GM10266 (cell line): ENCODE measurements around the gene NPLOC4.

Source experiments
- DNase-seq: peaks from one replicate; pipeline ENCODE4 v3.0.0; 2012; ENCODE audit errors: extremely low spot score
- TF ChIP-seq, protein P1 (sequence below): IDR thresholded peaks from 2 replicates; pipeline ENCODE4 v1.5.1; 2012; ENCODE audit warnings: mild to moderate bottlenecking, low read depth; ENCODE audit not compliant: control insufficient read depth, insufficient read depth; ENCODE audit errors: missing control alignments

NPLOC4 gene

DNA sequence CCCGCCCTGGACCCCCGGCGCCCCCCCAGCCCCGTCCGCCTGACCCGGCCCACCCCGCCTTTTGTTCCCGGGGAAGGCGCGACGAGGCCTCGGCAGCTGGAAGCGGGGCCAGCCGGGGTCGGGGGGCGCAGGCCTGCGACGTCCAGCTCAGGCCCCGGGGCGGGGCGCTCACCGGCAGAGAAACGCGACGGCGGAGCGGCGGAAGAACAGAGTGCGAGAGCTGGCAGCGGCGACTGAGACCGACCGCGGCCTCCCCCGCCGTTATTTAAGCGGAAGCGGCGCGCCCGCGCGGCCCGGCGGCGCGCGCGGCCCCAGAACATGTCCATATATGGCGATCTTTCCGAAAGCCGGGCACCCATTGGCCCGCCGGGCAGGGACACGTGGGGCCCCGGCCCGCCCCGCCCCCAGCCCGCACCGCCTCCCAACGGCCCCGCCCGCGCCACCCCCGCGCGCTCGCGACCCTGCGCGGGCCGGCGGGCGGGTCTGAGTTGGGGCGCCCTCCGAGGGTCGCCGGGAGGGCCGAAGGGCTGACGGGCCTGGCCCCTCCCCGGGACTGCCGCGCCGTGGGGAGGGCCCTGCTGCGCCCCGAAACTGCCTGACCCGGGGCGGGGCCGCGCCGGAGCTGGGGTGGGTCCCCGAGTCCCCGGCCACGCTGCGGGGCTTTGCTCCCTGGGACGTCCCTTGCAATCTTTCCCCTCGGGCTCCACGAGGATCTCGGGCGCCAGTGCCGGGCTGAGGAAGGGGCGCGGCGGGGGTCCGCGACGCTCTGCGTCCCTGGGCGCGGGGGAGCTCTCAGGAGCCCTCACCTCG is 124.1 kb downstream of the NPLOC4 start, which contains the start of gene ACTG1:
Gene ACTG1, minus strand, starts transcription at position 238 of the 810 bp plus-strand sequence. CDS start 445 bp downstream, outside the sequence.
- TF ChIP-seq, protein P1, sequence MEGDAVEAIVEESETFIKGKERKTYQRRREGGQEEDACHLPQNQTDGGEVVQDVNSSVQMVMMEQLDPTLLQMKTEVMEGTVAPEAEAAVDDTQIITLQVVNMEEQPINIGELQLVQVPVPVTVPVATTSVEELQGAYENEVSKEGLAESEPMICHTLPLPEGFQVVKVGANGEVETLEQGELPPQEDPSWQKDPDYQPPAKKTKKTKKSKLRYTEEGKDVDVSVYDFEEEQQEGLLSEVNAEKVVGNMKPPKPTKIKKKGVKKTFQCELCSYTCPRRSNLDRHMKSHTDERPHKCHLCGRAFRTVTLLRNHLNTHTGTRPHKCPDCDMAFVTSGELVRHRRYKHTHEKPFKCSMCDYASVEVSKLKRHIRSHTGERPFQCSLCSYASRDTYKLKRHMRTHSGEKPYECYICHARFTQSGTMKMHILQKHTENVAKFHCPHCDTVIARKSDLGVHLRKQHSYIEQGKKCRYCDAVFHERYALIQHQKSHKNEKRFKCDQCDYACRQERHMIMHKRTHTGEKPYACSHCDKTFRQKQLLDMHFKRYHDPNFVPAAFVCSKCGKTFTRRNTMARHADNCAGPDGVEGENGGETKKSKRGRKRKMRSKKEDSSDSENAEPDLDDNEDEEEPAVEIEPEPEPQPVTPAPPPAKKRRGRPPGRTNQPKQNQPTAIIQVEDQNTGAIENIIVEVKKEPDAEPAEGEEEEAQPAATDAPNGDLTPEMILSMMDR, result no peak
- peak; percentile 98 for DNase-seq

DNA sequence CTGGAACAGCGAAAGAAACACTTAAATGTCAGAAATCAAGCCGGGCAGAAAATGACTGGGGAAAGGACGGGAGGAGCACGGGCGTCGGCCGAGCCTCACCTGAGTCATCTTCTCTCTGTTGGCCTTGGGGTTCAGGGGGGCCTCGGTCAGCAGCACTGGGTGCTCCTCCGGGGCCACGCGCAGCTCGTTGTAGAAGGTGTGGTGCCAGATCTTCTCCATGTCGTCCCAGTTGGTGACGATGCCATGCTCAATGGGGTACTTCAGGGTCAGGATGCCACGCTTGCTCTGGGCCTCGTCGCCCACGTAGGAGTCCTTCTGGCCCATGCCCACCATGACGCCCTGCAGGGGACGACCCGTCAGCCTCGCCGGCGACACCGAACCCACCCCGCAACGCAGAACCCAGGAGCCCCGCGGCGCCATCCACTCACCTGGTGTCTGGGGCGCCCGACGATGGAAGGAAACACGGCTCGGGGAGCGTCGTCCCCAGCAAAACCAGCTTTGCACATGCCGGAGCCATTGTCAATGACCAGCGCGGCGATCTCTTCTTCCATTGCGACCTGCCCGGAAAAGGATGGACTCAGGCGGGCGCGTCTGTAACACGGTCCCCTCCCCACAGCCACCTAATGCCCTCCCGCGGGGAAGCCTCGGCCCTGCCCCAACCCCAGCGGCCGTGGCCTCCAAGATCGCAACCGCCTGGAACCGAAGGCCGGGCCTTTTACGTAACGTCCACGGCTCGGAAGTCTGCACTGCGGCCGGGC is 124.9 kb downstream of the NPLOC4 start:
- DNase-seq, result no peak
- TF ChIP-seq, protein P1, result no peak

DNA sequence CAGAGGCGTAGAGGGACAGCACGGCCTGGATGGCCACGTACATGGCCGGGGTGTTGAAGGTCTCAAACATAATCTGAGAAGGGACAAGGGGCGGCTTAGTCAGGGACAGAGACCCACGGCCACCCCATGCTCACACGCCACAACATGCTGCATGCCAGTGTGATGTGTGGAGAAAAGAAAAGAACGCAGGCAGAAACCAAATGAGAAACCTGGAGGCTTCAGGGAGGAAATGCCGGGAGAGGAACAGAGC is 125.4 kb downstream of the NPLOC4 start:
- TF ChIP-seq, protein P1, result no peak

DNA sequence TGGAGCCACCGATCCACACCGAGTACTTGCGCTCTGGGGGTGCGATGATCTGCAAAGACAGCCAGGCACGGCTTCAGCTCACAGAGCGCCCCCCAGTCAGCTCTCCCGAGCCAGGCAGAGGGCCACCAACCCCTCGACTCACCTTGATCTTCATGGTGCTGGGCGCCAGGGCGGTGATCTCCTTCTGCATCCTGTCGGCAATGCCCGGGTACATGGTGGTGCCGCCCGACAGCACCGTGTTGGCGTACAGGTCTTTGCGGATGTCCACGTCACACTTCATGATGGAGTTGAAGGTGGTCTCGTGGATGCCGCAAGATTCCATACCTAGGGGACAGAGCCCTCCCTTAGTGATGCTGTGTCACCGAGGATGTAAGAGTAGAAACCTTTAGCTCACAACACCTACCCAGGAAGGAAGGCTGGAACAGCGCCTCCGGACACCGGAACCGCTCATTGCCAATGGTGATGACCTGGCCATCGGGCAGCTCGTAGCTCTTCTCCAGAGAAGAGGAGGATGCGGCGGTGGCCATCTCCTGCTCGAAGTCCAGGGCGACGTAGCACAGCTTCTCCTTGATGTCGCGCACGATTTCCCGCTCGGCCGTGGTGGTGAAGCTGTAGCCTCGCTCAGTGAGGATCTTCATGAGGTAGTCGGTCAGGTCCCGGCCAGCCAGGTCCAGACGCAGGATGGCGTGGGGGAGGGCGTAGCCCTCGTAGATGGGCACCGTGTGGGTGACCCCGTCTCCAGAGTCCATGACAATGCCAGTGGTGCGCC is 125.9 kb downstream of the NPLOC4 start:
- no peak for DNase-seq
- TF ChIP-seq, protein P1, result no peak

More for the DNA sequence above, 125.4 kb downstream of the NPLOC4 start:
- no peak for DNase-seq

DNA sequence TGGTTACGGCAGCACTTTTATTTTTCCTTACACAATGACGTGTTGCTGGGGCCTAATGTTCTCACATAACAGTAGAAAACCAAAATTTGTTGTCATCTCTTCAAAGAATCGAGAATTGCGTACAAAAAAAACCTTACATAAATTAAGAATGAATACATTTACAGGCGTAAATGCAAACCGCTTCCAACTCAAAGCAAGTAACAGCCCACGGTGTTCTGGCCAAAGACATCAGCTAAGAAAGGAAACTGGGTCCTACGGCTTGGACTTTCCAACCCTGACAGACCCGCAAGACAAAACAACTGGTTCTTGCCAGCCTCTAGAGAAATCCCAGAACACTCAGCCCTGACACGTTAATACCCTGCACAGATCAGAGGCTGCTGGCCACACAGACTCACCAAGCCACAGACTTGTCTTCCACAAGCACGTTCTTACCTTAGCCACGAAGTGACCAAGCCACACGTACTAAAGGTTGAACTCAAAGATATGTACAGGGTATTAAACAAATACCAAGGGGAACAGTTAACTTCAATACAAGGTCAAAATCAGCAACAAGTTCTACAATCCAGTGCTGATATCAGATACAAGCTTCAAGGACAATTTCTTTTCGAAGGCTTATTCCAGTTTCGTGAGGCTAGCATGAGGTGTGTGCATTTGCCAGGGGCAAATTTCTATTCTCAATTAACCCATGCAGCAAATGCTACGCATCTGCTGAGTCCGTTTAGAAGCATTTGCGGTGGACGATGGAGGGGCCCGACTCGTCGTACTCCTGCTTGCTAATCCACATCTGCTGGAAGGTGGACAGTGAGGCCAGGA is 126.7 kb downstream of the NPLOC4 start:
- no peak for DNase-seq
- TF ChIP-seq, protein P1, result no peak

DNA sequence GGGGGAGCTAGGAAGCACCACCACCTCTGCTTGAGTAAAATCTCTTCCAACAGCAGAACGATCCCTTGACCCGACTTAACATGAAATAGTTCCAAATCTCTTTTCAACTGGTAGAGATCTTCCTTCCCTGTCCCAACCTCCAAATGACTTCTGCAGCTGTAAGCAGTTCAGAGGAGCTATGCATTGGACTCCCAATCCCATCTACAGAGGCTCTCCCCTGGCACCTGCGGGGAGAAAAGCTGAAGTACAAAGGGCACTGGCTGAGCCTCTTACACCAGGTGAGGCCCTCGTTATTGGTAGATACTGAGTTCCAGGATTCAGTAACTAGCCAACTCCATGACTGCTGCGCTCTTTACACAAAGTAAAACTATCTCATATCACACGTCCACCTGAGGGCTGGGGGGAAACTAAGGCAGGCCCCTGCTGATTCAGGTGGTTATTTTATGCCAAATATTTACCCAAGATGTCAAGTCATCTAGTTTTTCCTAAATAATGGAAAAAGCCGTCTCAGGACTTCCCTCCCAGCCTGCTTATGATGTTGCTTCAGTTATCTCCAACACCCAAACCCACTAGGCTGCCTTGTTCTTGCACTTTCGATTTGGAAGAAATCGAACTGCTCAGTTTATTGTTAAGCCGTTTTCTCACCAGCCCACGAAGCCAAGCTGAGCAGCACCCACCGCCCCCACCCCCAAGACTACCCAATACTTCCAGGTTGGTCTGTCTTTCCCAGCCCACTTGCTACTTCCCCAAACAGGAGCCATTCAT is 127.5 kb downstream of the NPLOC4 start:
- TF ChIP-seq, protein P1, result no peak
- DNase-seq, result no peak
